Heart left ventricle (tissue), 16 donors: ENCODE data around the gene PRMT7. TPM values are rescaled to one million over a fixed set of nuclear protein-coding genes. Genes with fewer than 3 reads are reported as not detected.

Experiments used
- ATAC-seq, 4 donors: fragments of 200-7000 bp; cut with Tn5 transposase; one replicate each; pipeline ENCODE4 v1.9.1; 2020 to 2022; ENCODE audit warnings: moderate library complexity in 4 of 4, mild to moderate bottlenecking in 3 of 4, moderate number of reproducible peaks in 1 of 4
- DNase-seq, 5 donors: peaks; one replicate each; pipeline ENCODE4 v3.0.0-alpha.2; 2020
- H3K27ac ChIP-seq, 12 donors: fragments of 200-600 bp; sonication (generic) in 4 of 12; one replicate each; pipeline versions ENCODE4 v1.5.0 to v1.8.0; 2016 to 2022; ENCODE audit warnings: mild to moderate bottlenecking in 2 of 12
- H3K27me3 ChIP-seq, 9 donors: fragments of 200-600 bp; sonication (generic) in 2 of 9; one replicate each; pipeline versions ENCODE4 v1.5.1 to v1.8.0; 2016 to 2022; ENCODE audit warnings: mild to moderate bottlenecking in 3 of 9
- H3K36me3 ChIP-seq, 9 donors: fragments of 200-600 bp; sonication (generic) in 2 of 9; one replicate each; pipeline versions ENCODE4 v1.5.0 to v1.8.0; 2018 to 2022; ENCODE audit warnings: mild to moderate bottlenecking in 2 of 9
- H3K4me1 ChIP-seq, 12 donors: fragments of 200-600 bp; sonication (generic) in 4 of 12; one replicate each; pipeline versions ENCODE4 v1.5.0 to v1.8.0; 2016 to 2022; ENCODE audit warnings: mild to moderate bottlenecking in 3 of 12
- H3K4me3 ChIP-seq, 12 donors: fragments of 200-600 bp; sonication (generic) in 4 of 12; one replicate each; pipeline versions ENCODE4 v1.5.0 to v1.8.0; 2017 to 2022; ENCODE audit warnings: mild to moderate bottlenecking in 9 of 12, moderate library complexity in 4 of 12
- H3K9me3 ChIP-seq, 12 donors: fragments of 200-600 bp; sonication (generic) in 4 of 12; one replicate each; pipeline versions ENCODE4 v1.5.0 to v1.8.0; 2016 to 2022; ENCODE audit warnings: mild to moderate bottlenecking in 1 of 12
- POLR2A ChIP-seq, 2 donors: fragments of 450-650 bp; IDR thresholded peaks; one replicate each; pipeline ENCODE4 v1.6.1; 2017; ENCODE audit warnings: antibody characterized with exemption in 2 of 2, mild to moderate bottlenecking in 2 of 2, moderate library complexity in 2 of 2
- WGBS, 4 donors: extraction: QIAGEN DNeasy Blood & Tissue Kit in 2 of 4; methylation state at CpG; one replicate each; pipeline versions ENCODE4 v1.1.5 to v1.1.7; 2013 to 2018; 5-methylcytosine and 5-hydroxymethylcytosine counted together
- intact Hi-C, 10 donors: fragments of 100-400 bp; cut with DNase I; formaldehyde crosslinking; loops; one replicate each; pipeline versions ENCODE4 v1.11.1 to v1.14.2; 2022
- polyA plus RNA-seq, 2 donors: library from polyadenylated mRNA; stranded (reverse); fragments of 200-250 nt; gene quantifications; one replicate each; pipeline ENCODE4 v1.2.3, GENCODE V29; 2013
- total RNA-seq, 9 donors: library from RNA; depleted of rRNA in 2 of 9; stranded (reverse); fragments of >200 nt in 2 of 9; fragmentation: NEBNext Ultra II Directional in 3 of 9; extraction: Animal tissue kit (Norgen Biotek cat#: 25700) in 3 of 9; gene quantifications; one replicate each; pipeline versions ENCODE4 v1.1.0 to v1.2.4, GENCODE V29; 2016 to 2023
- TF ChIP-seq, protein P1 (sequence below), 12 donors: fragments of 200-600 bp; sonication (generic) in 4 of 12; IDR thresholded peaks; one replicate each; pipeline versions ENCODE4 v1.5.0 to v1.8.0; 2018 to 2022; ENCODE audit warnings: antibody characterized with exemption in 12 of 12, mild to moderate bottlenecking in 5 of 12
- donor health status: ischemic (EF 13 %, LVEDD 7.1; RV severe dilation, severe dysfunction).
- donor health status: healthy with polysubstance abuse.
- donor health status: DM: no; HTN: yes; CAD: no.
- donor health status: DM: no; HTN: no; CAD: no.
- donor health status: ischemic (EF 25% LVEDD 6.9; RV normal size, moderate dysfunction).
- donor health status: ischemic (EF 25% LVEDD 5.7; RV mildly dilated, moderate dysfunction).
- donor health status: healthy.
- donor health status: DM: yes; HTN: yes; CAD: no.
- donor health status: ischemic (EF 35%, LVEDD 5.7; RV mildly dilated, moderate dysfunction).
- donor health status: nonischemic (EF 11% LVEDD 7.7; RV severe dilation, severe dysfunction).
- donor health status: DM: yes; HTN: yes; CAD: no.
- donor health status: PGD.
- donor health status: ischemic (EF 29% LVEDD 5.4; RV normal size, mild dysfunction).
- donor health status: nonischemic (EF 23%, LVEDD 6.1; RV moderate dilation, normal function).

PRMT7 gene
- total and polyA plus RNA-seq, 11 donors = 21.0 to 37.4 (median 30.7) TPM

DNA sequence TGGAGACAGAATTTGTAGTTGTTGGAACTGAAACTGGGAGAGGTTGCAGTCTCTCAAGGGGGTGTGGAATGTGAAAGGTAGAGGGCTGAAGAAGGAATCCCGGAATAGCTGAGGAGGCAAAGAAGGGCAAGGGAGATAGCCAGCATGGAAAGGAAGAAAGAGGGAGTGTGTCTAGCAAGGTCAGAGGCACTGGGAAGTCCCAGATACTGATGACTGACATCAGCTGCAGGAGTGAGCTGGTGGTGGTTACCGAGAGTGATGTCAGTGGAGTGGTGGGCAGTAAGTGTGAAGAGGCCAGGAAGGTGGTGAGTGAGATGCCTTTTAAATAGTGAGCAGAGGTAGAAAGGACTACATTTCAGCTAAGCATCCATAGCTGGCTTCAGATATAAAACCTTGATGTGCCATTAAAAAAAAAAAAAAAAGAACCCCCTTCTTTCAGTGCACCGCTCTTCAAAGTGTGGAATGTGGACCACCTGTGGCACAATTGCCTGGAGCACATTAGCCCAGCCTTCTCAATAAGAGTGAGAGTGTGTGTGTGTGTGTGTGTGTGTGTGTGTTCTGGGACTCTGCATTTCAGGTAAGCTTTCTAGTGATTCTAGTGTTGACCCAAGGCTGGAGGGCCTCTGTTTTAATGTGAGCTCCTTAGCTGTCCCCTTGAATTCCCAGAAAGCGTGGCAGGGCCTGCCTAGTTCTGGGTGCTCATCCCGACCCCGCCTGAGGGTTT lies 8.5 kb downstream of the PRMT7 start:
- Histone ChIP-seq H3K4me3 (no peak overlapping the region), H3K36me3 (peaks cover 0 to 95% (median 74%) of the 10 kb centered on the region in 9 donors)
- WGBS, 4 donors = 89 to 94% (median 93%) methylated on average over 6 of the region's 6 CpGs

DNA sequence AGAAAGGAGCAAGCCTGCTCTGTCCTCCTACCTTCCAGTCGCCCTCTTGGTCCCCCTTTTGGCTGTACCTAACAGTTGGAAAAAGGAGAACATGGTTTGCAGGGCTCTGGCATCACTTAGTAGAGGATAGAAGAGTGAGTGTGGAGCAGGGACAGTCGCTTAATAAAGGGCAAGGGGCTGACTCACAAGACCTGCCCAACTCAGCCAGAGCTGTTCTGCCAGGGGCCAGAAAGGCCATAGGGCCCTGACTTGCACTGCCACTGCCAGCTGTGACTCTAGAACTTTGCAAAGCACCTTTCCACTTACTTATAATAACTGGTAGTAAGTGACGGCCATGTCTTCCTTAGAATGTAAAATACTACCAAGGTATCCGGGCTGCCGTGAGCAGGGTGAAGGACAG lies 13.5 kb downstream of the PRMT7 start:
- TF ChIP-seq POLR2A (IDR thresholded peaks at IDR 0.05) = no peak
- TF ChIP-seq, protein P1, sequence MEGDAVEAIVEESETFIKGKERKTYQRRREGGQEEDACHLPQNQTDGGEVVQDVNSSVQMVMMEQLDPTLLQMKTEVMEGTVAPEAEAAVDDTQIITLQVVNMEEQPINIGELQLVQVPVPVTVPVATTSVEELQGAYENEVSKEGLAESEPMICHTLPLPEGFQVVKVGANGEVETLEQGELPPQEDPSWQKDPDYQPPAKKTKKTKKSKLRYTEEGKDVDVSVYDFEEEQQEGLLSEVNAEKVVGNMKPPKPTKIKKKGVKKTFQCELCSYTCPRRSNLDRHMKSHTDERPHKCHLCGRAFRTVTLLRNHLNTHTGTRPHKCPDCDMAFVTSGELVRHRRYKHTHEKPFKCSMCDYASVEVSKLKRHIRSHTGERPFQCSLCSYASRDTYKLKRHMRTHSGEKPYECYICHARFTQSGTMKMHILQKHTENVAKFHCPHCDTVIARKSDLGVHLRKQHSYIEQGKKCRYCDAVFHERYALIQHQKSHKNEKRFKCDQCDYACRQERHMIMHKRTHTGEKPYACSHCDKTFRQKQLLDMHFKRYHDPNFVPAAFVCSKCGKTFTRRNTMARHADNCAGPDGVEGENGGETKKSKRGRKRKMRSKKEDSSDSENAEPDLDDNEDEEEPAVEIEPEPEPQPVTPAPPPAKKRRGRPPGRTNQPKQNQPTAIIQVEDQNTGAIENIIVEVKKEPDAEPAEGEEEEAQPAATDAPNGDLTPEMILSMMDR (IDR thresholded peaks at IDR 0.05) = no peak
- 91 to 96% (median 94%) methylated on average over 2 to 5 of the region's 5 CpGs for WGBS, 4 donors
- no peaks in the 10 kb centered on the region for H3K9me3 ChIP-seq

More for the DNA sequence above, 8.5 kb downstream of the PRMT7 start:
- intact Hi-C loops = no loop called here
- TF ChIP-seq, protein P1 (IDR thresholded peaks at IDR 0.05) = no peak
- no peak for TF ChIP-seq POLR2A (IDR thresholded peaks at IDR 0.05)
- H3K9me3 ChIP-seq = no peaks in the 10 kb centered on the region
- no peak for DNase-seq
- no peaks in the 10 kb centered on the region for H3K4me1 ChIP-seq
- no peak for ATAC-seq
- H3K27ac ChIP-seq = no peak overlapping the region
- no peaks in the 10 kb centered on the region for H3K27me3 ChIP-seq

GRCh38 chr16:68324780-68325357 lies 14.1 kb downstream of the PRMT7 start:
- intact Hi-C loops = loop anchor here in 5 of 10 donors (5.0 to 10.0 kb wide), 4 partner anchors 63 to 240 kb away; partner anchors contain the start of genes SLC7A6 (in 2 of the 5) and NFATC3 (in 1 of the 5)
- Histone ChIP-seq H3K27me3 (no peaks in the 10 kb centered on the region), H3K27ac (no peak overlapping the region), H3K4me1 (peaks cover 0 to 7% (median 0%) of the 10 kb centered on the region in 12 donors), H3K4me3 (no peak overlapping the region), H3K36me3 (peaks cover 0 to 84% (median 75%) of the 10 kb centered on the region in 9 donors), H3K9me3 (no peaks in the 10 kb centered on the region)
- TF ChIP-seq POLR2A (IDR thresholded peaks at IDR 0.05) = no peak
- TF ChIP-seq, protein P1 (IDR thresholded peaks at IDR 0.05) = no peak
- 89 to 96% (median 93%) methylated on average over 8 of the region's 8 CpGs for WGBS, 4 donors
- ATAC-seq (no peak), DNase-seq (no peak)

More for the DNA sequence above, 13.5 kb downstream of the PRMT7 start:
- ATAC-seq (no peak), DNase-seq (no peak)
- Histone ChIP-seq H3K36me3 (peaks cover 0 to 81% (median 72%) of the 10 kb centered on the region in 9 donors), H3K27ac (no peak overlapping the region), H3K27me3 (no peaks in the 10 kb centered on the region), H3K4me1 (peaks cover 0 to 7% (median 0%) of the 10 kb centered on the region in 12 donors), H3K4me3 (no peak overlapping the region)
- intact Hi-C loops = loop anchor here in 3 of 10 donors (10.0 kb wide), 2 partner anchors 230 to 240 kb away; partner anchors contain the start of gene NFATC3 (in 1 of the 3)
